ENCODE results near the gene TRNT1.

Gene TRNT1

DNA sequence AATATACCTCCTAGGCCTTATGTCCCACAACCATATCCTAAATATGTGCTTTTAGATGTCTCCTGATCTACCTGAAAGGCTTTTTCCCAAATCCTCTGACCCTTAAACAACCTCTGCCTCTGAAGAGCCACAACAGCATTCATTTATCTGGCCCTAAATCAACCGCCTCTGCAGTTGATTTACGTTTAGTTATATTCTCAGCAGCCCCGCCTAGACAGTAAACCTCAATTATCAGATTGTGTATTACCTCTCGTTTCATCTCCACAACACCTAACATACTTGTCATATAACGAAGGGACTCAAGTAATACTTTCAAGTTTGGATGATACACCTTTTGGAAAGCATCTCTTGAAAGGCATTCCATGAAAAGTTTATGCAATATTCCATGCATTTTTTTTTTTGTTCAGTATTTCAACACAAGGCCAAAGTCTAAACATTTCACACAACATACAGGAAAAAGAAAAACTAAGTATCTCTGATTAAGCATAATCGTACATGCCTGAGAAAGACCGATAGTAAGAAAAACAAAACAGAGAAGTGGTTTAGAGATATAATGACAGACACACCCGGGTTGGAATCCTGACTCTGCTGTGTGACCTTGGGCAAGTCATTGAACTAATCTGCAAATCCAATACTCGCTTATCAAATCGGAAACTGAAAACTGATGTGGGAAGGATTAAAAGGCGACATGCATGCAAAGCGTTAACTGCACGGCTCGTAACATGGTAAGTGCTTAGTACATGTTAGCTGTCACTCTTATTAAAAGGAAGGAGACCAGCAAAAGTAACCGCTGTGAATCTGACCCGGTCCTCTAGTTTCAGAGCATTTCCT, 52.0 kb downstream of the TRNT1 start:
- DNase-seq (ENCODE audit: low spot score) = no peak

DNA sequence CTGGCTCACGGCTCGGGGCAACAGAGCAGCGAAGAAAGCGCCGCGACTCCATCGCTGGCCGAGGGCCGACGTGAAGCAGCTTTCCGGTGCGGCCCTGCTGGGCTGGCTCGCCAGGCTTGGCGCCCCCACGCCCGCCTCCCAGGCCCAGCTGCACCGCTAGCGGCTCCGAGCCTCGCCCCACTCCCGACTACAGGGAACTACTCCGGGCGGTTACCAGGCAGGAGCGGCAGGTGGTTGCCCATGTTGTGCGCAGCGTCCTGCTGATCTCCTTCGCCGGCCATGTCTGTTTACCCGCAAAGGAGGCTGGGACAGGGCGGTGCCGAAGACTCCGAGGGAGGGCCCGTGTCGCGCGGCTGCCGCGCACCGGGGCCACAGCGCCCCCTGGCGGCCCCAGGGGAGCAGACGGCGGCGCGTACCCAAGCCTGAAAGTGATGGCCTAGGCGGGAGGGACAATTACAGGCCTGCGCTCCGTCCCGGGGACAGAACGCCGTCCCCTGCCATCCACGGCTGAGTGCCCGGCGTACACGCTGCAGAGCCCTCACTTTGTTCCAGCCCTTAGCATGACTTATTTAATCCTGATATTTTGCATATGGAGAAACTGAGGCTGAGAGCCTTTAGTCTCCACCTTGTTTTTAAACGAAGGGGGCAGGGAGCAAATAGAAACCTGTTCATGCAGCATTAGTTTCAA, 52.8 kb downstream of the TRNT1 start, which contains the start of gene CRBN:
CRBN (minus strand) TSS at position 285 of the 688 bp plus-strand sequence; CDS start at position 281, 4 bp downstream.
- peak; percentile 90 for DNase-seq (ENCODE audit: low spot score)

GRCh38 chr3:3180456-3180855, 53.7 kb downstream of the TRNT1 start:
- no peak for DNase-seq (ENCODE audit: low spot score)

DNA sequence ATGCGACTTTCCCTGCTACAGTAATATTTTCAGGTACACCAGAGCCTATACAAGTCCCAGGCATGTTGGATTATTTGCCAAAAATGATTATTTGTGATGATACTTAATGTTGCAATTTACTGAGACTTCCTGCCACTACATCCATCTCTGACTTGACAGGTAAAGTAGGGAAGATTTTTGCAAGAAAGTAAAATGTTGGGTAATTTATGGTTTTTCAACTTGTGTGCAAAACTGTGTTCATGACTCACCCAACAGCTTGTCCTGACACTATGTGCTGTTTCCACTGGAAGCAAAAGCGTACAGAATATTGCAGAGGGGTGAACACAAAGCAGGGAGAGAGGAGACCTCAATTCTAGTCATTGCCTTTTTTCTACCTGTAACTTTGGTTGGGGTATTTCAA, 58.1 kb downstream of the TRNT1 start:
- no peak for DNase-seq (ENCODE audit: low spot score)

DNA sequence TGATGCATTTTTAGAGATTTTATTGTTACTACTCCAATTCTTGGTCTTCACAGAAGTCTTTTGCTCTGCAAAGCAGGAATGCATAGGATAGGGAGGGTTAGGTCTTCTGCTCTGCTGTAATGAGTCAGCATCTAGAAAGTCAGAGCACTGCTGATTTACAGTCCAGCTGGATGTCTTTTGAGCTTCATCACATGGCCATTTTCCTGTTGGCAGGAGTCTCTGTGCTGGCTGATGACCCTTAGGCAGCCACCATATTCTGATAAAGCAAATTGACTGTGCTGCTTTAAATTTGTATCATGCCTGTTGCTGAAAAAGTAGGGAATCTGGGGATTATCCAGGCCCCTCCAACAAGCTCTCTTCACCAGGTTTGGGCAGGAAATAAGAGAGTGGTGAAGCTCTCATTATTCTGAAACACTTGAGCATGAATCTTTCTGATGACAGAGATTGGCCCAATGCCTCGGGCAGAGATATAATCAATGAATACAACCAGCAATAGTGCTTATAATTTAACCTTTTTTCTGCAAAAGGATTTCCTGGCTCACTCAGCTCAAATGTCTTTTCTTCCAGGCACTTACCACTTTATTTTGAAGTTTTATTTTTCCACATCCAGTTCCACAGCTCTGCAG, 62.5 kb downstream of the TRNT1 start:
- no peak for DNase-seq (ENCODE audit: low spot score)

DNA sequence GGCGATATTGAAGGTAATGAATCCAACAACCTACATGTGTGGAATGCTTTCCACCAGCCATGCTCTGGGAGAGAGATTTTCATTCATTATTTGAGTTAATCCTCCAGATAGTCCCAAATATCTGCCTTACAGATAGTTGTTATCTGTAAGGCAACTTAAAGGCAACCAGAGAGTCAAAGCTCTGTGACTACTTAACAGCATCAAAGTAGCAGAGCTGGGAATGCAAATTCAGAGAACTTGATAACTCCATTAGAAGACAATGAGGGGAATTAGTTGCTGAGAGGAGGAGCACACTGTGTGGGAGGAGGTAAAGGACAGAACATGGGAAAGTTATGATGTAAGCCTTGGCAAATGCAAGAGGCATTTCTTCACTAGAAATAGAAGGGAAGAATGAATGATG, 63.2 kb downstream of the TRNT1 start:
- no peak for DNase-seq (ENCODE audit: low spot score)

- DNase-seq (ENCODE audit: low spot score) = peak; percentile 47
Measured at GRCh38 chr3:3191675-3192285, 65.0 kb downstream of the TRNT1 start.

GRCh38 chr3:3192286-3192675, 65.5 kb downstream of the TRNT1 start:
- no peak for DNase-seq (ENCODE audit: low spot score)

- no peak for DNase-seq (ENCODE audit: low spot score)
Measured at GRCh38 chr3:3194861-3195260, 68.1 kb downstream of the TRNT1 start.

GRCh38 chr3:3196148-3196861, 69.6 kb downstream of the TRNT1 start:
- DNase-seq (ENCODE audit: low spot score) = no peak

Data from CD4-positive, alpha-beta T cell treated with Interleukin-2 at 100 ng/mL for 4 hours (primary cell).